Measurements from ENCODE around the gene WDR62.

The WDR62 gene

GRCh38 chr19:36054733-36055686 is at the start of gene WDR62:
WDR62 (plus strand) TSS chr19:36054897; CDS start chr19:36054972, 75 bp downstream.
- DNase-seq: peak; percentile 96

GRCh38 chr19:36006955-36007354 is 47.7 kb upstream of the WDR62 start:
- no peak for DNase-seq

GRCh38 chr19:36008336-36008978 is 46.2 kb upstream of the WDR62 start, which contains the start of gene SYNE4:
SYNE4 (minus strand) TSS chr19:36008813; CDS start chr19:36008681, 132 bp downstream.
- peak; percentile 93 for DNase-seq

- DNase-seq: peak; percentile 82
These were observed 45.5 kb upstream of the WDR62 start for GRCh38 chr19:36009220-36009619.

DNA sequence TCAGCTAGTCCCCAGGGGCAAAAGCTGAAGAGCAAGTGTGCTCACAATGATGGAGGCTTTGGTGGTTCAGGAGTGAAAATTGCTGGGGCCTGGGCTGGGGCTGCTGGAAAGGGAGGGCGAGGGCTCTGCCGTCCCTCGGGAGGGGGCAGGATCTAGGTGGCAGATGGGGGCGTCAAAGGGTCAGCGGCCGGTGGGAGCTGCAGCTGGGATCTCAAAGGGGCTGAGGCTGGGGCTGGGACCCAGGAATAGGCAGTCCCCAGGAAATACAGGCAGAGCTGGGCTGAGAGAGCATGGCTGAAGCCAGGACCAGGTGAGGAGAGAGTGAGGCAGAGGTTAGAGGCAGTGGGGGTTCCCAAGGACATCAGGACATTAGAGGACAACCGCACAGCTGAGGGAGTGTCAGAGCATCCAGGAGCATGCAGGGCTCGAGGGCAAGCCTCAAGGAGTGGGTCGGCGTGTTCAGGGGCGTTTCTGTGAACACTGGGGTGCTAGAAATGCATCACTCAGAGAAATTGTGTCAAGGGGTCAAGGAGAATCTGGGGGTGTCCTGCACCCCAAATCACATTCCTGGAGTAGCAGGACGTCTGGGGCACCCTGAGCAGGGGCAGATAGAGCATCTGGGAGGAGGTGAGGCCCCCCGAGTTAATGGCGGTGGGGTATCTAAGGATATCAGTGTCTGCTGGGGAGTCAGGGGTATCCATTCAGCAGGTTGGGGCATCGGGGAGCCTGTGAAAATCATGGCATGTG is 44.9 kb upstream of the WDR62 start:
- no peak for DNase-seq

DNA sequence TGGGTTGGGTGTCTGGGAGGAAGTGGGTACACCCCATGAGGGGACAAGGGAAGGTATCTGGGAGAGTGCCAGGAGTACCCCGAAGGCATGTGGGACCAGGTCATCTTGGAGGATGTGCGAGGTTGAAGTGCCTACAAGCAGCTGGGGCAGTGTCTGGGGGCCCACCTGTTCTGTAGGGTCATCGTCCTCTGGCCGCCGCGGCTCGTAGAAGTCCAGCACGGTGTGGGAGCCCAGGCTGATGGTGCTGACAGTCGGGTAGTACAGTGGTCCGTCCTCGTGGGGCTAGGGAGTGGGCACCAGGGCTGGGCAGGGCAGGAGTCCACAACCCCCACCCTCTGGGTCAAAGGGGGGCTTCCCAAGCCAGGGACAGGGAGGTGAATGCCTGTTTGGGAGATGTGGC is 44.3 kb upstream of the WDR62 start:
- DNase-seq: no peak

GRCh38 chr19:36013280-36014011 is 41.3 kb upstream of the WDR62 start:
- no peak for DNase-seq

GRCh38 chr19:36014012-36014924 is 40.4 kb upstream of the WDR62 start, which contains the start of gene ALKBH6:
ALKBH6 (minus strand) TSS chr19:36014213; CDS start chr19:36013397, 816 bp downstream.
- DNase-seq: peak; percentile 100

- DNase-seq: no peak
These were observed 35.5 kb upstream of the WDR62 start for GRCh38 chr19:36019061-36019670.

- no peak for DNase-seq
These were observed 31.3 kb upstream of the WDR62 start for GRCh38 chr19:36023432-36023831.

DNA sequence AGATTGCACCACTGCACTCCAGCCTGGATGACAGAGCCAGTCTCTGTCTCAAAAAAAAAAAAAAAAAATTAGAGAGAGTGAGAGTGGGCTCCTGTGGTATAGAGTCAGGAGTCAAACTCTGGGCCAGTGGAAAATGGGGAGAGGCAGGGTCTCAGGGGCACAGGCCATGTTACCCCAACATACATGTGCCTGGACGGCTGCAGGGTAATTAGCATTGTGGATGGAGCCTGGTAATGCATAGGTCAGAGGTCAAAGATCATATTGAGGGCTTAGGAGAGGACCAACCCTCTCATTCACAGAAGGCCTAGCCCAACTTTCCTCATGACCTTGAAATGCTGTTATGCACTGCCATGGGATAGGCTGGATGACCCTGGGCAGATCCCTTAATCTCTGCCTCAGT is 29.2 kb upstream of the WDR62 start:
- DNase-seq: no peak

DNA sequence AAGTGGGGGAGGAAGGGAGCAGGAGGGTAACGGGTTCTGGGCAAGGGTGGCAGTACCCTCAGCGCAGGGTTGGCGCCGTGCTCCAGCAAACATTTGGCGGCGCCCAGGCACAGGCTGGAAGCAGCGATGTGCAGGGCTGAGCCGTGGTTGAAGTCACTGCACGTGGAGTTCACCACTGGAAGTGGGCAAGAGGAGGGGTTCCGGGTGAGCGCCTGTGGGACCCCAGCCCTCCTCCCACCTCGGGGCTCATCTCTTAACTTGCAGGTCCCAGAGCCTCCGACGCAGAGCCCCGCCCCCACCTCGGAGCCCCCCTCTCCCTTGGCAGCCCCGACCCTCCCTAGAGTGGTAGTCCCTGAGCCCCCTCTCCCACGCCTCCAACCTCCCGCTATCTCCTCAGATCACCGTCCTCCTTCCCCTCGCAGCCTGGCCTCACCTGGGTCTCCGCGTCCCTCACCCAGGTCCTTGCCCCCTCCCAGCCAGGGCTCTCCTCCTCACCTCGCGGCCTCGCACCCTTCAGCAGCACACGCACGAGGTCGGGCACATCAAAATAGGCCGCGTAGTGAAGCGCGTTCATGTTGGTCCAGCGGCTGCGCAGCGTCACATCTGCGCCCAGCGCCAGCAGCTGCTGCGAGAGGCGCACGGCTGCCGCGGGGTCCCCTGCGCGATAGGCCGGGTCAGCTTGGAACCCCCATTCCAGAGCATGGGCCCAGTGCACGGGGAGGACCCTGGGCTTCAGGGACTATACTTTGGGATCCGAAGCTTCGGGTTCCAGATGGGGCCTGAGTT is 28.4 kb upstream of the WDR62 start:
- no peak for DNase-seq

GRCh38 chr19:36027696-36028095 is 27.0 kb upstream of the WDR62 start:
- DNase-seq: no peak

DNA sequence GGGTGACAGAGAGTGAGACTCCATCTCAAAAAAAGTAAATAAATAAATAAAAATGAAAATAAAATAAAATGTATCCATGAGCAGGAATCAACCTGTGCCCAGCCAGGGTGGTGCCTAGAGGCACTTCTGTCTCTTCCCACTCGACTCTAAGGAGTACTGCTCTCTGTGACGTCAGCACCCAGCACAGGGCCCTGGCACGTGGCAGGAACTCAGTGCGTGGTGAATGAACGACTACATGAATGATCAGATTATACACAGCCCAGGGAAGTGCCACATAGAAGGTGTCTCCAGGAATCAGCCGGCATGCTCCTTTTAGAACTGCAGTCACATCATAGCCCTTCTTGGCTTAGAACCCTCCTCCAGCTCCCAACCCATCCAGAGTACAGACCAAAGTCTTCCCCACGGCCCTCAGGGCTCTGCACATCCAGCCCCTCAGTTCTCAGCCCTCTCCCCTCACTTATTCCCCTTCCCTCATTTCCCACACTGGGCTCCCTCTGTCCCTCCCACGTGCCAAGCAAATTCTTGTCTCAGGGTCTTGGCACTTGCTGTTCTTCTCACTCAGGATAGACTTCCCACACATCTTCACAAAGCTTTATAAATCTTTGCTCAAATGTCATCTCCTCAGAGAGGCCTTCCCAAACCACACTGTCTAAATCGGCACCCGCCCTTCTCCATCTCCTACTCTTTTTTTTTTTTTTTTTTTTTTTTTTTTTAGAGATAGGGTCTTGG is 26.2 kb upstream of the WDR62 start:
- no peak for DNase-seq

DNA sequence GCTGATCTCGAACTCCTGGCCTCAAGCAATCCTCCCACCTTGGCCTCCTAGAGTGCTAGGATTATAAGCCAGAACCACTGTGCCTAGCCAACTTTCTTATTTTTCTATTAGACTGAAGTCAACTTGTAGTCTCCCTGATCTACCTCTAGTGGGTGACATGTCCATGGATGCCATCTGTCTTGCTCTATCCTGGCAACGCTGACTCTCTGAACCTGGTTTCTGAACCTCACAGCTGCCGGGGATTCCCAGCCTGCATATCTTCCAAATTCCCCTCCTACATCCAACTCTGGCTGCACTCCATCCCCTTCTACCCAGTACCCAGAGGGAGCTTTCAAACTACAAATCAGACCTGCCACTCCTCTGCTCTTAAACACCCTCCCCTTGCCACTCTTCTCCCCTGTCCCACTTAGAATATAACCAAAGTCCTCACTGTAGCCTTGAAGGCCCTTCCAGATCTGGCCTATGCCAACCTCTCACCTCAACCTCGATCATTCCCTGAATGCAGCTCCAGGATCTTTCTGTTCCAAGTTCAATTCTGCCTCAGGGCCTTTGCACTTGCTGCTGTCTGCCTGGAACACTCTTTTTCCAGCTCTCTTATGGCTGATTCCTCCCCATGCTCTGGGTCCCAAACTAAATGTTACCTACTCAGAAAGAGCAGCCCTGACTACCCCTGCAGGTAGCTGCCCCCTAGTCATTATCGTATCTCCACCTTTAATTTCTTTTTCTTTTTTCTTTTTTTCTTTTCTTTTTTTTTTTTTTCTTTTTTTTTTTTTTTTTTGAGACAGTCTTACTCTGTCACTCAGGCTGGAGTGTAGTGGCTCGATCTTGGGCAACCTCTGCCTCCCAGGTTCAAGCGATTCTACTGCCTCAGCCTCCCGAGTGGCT is 24.2 kb upstream of the WDR62 start:
- DNase-seq: no peak

DNA sequence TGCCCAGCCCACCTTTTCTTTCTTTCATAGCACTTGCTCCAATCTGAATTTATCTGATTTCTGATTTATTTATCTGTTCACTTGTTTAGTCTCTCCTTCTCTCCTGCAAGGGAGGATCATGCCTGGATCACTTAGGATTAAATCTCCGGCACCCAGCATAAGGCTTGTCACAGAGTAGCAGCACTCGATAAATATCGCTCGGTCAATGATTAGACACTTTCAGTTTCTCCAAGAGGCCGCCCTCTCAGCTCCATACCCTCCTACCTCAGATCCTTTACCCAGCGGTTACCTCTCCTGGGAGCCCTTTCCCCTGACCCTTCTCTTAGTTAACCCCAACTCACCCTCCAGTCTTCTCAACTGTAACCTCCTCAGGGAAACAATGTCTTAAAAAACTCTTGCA is 23.4 kb upstream of the WDR62 start:
- DNase-seq: no peak

GRCh38 chr19:36032251-36033104 is 22.2 kb upstream of the WDR62 start, which contains the start of gene CLIP3:
CLIP3 (minus strand) TSS chr19:36032873; CDS start chr19:36032357, 516 bp downstream.
- peak; percentile 87 for DNase-seq

All from islet precursor cell (in vitro differentiated cells).